Measurements from ENCODE around the gene BCAS3.

DNA sequence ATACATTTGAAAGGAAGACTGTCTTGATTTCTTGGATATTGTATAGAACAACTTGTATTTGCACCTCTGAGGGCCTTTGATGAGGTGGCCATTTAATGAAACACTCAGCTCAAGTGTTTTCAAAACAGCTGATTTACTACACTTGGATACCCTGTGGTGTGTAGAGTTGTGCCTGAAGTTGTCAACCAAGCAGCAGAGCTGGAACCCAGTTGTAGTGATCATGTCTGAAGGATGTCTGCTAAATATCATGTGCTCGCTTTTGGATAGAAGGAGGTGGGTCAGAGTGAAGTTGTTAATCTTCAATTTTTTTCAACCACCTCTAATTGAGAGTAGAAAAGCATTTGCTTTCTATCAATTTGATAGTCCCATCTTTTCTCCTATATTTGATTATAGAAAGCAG lies 546.1 kb downstream of the BCAS3 start:
- TF ChIP-seq, protein P1, sequence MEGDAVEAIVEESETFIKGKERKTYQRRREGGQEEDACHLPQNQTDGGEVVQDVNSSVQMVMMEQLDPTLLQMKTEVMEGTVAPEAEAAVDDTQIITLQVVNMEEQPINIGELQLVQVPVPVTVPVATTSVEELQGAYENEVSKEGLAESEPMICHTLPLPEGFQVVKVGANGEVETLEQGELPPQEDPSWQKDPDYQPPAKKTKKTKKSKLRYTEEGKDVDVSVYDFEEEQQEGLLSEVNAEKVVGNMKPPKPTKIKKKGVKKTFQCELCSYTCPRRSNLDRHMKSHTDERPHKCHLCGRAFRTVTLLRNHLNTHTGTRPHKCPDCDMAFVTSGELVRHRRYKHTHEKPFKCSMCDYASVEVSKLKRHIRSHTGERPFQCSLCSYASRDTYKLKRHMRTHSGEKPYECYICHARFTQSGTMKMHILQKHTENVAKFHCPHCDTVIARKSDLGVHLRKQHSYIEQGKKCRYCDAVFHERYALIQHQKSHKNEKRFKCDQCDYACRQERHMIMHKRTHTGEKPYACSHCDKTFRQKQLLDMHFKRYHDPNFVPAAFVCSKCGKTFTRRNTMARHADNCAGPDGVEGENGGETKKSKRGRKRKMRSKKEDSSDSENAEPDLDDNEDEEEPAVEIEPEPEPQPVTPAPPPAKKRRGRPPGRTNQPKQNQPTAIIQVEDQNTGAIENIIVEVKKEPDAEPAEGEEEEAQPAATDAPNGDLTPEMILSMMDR (IDR thresholded peaks at IDR 0.05) = no peak
- TF ChIP-seq EP300 (IDR thresholded peaks at IDR 0.05) = no peak

Data from ovary (tissue), 3 donors.